ENCODE data around the gene CD44. TPM values are rescaled to one million over a fixed set of nuclear protein-coding genes. Genes with fewer than 3 reads are reported as not detected.

Gene CD44
- total RNA-seq, 4 donors from 2014 or later = 92.7 to 627 (median 158) TPM

DNA sequence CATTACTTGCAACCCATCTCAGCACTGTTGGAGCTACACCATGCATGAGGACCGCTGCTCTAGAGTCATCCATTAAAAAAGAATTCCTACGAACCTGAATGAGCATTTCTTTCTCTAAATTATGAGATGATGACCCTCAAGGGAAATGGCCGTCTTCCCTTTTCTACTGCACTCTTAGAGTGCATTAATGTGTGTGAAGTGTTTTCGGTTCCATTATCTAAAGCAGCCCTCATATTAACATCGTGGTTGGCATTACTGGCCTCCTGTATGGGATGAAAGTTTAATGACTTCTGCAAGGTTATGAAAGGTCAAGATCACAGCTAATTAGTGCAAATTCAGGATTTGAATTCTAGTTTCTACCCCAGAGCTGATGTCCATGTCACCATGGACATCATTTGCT, 16.7 kb downstream of the CD44 start:
- ATAC-seq (ENCODE audit: low FRiP score) (no peak), DNase-seq (ENCODE audit: low spot score) (no peak)
- TF ChIP-seq, protein P1, sequence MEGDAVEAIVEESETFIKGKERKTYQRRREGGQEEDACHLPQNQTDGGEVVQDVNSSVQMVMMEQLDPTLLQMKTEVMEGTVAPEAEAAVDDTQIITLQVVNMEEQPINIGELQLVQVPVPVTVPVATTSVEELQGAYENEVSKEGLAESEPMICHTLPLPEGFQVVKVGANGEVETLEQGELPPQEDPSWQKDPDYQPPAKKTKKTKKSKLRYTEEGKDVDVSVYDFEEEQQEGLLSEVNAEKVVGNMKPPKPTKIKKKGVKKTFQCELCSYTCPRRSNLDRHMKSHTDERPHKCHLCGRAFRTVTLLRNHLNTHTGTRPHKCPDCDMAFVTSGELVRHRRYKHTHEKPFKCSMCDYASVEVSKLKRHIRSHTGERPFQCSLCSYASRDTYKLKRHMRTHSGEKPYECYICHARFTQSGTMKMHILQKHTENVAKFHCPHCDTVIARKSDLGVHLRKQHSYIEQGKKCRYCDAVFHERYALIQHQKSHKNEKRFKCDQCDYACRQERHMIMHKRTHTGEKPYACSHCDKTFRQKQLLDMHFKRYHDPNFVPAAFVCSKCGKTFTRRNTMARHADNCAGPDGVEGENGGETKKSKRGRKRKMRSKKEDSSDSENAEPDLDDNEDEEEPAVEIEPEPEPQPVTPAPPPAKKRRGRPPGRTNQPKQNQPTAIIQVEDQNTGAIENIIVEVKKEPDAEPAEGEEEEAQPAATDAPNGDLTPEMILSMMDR (IDR thresholded peaks at IDR 0.05) = no peak

DNA sequence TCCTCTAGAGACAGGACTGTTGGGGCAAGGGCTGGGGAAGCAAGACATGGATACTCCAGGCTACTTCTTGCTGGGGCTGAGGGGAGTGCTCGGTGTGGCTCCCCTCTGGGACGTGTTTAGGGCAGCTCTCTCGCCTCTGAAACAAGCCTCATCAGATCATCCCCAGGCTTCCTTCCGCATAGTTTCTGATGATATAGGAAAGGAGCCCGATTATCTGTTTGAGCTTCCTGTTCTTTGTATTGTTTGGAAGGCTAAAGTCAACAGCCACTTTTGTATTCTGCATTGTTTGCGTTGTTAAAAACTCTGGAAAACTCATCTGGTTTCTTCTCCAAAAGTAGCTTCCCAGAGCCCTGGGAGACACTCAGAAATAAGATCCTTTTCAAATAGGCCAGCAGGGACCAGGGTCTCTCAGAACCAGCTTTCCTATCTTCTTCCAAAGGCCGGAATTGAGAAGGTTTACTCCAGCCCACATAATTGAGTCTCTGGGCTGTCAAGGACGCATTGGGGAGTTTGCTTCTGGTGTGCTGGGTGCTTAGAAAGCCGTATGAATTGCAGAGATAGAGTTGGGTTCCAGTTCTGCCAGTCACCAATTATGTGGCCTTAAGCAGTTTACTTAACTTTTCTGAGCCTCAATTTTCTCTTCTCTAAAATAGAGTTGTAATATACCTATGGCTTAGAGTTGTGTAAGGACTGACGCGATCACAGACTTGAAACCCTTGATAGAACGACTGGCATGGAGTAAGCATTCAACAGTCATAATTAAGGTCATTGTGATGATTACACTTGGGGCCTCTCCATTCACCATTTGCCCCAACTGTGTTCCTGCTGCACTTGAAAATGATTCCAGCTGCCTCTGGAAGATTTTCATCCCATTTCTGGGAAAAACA, 19.1 kb downstream of the CD44 start:
- no peak for DNase-seq (ENCODE audit: low spot score)
- ATAC-seq (ENCODE audit: low FRiP score) = peak; percentile 23
- TF ChIP-seq, protein P1 (IDR thresholded peaks at IDR 0.05) = no peak

DNA sequence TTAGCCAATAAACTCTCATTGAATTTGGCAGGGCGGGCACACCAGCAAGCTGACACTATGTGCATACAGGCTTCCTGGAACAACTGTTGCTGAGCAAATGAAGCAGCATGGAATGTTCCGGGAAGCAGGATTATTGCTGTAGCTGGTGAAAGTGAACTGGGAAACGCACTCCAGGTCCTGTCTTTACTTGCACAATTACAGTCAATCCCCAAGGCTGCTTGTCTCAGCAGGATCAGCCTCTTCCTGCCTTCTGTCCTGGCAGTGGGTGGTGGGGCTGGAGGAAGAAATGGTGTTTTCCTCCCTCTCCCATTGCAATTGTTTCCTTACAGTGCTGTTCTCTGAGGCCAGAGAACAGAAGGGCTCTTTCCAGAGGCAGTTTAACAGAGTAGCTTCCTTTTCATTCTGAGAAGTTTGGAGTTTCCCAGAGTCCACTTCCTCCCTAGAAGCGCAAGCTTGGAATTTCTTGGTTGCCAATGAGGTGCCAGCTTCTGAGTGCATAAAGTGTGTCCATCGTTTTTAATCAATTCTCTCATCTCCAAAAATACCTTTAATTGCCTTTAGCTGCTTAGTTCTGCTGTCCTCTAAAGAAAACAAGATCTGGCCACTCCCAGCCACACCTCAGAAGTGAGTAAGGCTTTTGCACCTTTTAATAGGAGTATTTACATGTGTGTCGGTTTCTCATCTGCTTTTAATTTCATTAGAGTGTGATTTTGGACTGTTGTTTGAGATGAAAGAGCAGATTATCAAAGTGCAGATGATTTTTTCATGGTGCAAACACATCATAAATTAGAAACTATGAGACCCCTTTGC, 19.9 kb downstream of the CD44 start:
- ATAC-seq (ENCODE audit: low FRiP score) (peak; percentile 79), DNase-seq (ENCODE audit: low spot score) (no peak)
- TF ChIP-seq, protein P1 (IDR thresholded peaks at IDR 0.05) = no peak

DNA sequence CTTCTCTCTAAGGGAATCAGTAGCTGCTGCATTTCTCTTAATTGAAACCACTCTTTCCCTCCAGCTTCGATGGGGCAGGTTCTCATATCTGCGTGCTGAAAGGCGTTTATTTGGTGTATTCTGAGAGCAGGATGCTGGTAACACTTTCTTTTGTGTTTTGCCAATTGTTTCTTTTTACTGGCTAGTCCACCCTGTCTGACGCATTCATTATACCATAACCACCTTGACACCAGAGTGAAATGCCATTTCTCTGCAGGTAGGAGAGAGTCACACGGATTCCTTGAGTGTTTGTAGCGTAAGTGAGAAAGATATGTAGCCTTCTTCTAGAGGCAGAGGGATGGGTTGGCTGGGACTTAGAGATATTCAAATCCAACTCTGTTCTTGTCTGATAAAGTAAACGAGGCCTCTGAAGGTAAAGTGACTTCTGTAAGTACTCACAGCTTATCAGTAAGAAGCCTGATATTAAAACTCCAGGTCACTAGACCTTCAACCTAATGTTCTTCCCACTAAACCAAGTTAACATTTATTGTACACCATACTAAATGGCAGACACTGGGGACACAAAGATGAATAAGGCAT, 21.4 kb downstream of the CD44 start:
- no peak for DNase-seq (ENCODE audit: low spot score)
- no peak for ATAC-seq (ENCODE audit: low FRiP score)
- TF ChIP-seq, protein P1 (IDR thresholded peaks at IDR 0.05) = no peak

DNA sequence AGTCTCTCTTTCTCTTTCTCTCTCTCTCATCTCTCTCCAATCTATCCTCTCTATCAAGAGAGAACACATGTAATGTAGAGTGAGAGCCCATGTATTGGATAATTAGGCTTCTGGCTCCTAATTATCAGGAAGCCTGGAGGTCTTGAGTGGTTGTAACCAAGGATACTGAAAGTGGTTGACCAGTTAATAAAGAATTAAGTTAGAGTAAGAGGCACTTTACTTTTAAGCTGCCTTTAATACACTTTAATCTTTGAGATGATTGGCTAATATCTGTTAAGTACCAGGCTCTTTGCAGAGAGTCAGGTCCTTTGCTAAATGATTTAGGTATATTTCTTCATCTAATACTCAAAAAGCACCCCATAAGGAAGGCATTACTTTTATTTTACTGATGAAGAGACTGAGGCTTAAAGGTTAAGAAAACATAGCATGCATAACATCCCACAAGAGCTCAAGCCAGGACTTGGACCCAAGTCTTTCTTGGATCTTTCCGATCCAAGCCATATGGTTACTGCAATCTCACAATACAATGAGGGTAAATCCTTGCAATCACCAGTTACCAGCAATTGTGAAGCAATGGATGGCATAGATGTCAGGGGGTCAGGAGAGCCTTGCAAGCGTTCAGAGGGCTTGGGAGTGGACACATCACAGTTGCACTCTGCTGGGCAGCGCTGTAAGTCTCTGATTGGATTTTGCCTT, 22.1 kb downstream of the CD44 start:
- DNase-seq (ENCODE audit: low spot score) = no peak
- TF ChIP-seq, protein P1 (IDR thresholded peaks at IDR 0.05) = no peak
- no peak for ATAC-seq (ENCODE audit: low FRiP score)

DNA sequence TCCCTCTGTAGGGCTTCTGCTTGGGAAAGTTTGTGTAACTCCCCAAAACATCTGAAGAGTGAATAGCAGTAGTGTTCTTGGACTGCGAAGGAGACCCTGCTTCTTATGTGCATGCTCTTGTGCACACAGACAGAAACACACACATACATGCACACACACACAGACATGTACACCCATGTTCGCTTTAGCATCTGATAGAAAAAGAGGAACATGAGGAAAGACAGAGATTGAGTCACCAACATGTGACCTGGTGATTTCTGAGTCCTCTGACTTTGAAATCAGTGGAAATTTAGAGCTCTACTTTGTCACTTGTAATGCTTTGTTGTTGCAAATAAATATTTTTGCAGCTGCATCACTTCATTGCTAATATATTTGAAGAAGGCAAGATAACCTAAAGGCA, 23.8 kb downstream of the CD44 start:
- ATAC-seq (ENCODE audit: low FRiP score) = no peak
- TF ChIP-seq, protein P1 (IDR thresholded peaks at IDR 0.05) = no peak
- no peak for DNase-seq (ENCODE audit: low spot score)
